SH-SY5Y (cell line): Measurements from ENCODE around the gene MCHR2.

Experiments used
- GATA2 ChIP-seq: IDR thresholded peaks from 2 replicates; pipeline ENCODE4 v1.6.1; 2011; ENCODE audit warnings: mild to moderate bottlenecking, low read depth, low read length
- GATA3 ChIP-seq: IDR thresholded peaks from 2 replicates; pipeline ENCODE4 v1.6.1; 2011; ENCODE audit warnings: low read depth, mild to moderate bottlenecking, low read length, moderate library complexity

- no peak for TF ChIP-seq GATA2
- no peak for TF ChIP-seq GATA3
Measured at GRCh38 chr6:99873084-99873483, 120.9 kb downstream of the MCHR2 start.
